SK-N-SH (cell line): Measurements from ENCODE around the gene PDZD2. TPM values are rescaled to one million over a fixed set of nuclear protein-coding genes. Genes with fewer than 3 reads are reported as not detected.

Experiments used
- CTCF ChIA-PET: fragments of 300-600, 350-600 bp; formaldehyde crosslinking; extraction: SDS; loops from one replicate; lab custom pipeline; 2021; lab: Yijun Ruan, JAX
- POLR2A ChIA-PET: fragments of 350-600 bp; sonication (Branson Sonifier 250); formaldehyde crosslinking; extraction: SDS; loops from one replicate; lab custom pipeline; 2020; ENCODE audit warnings: antibody characterized with exemption, inconsistent platforms; lab: Yijun Ruan, JAX
- DNase-seq: peaks from one replicate; pipeline ENCODE4 v3.0.0; 2012
- H2AFZ ChIP-seq: fragments of 200-600 bp; sonication (generic); 2 replicates; pipeline ENCODE4 v1.8.1; 2016; ENCODE audit warnings: antibody characterized with exemption, mild to moderate bottlenecking, low read depth
- H3F3A ChIP-seq: fragments of 200-600 bp; sonication (generic); replicated peaks from 2 replicates; pipeline ENCODE3; 2016; ENCODE audit warnings: antibody characterized with exemption, mild to moderate bottlenecking; ENCODE audit not compliant: insufficient read depth
- H3K27ac ChIP-seq, 2 experiments: fragments of 200-500 bp in 1 of 2; fragments of 200-600 bp in 1 of 2; sonication (Bioruptor generic) in 1 of 2; sonication (generic), shearing (Covaris generic) in 1 of 2; 2 replicates each; pipeline versions ENCODE4 v1.5.1 to v1.6.1; 2014 to 2016; ENCODE audit warnings: low read depth in 2 of 2, inconsistent platforms in 1 of 2, low read length in 1 of 2, mild to moderate bottlenecking in 1 of 2, mixed read lengths in 1 of 2
- H3K27me3 ChIP-seq: fragments of 200-600 bp; sonication (generic), shearing (Covaris generic); 2 replicates; pipeline ENCODE4 v1.6.1; 2016; ENCODE audit warnings: mixed run types; ENCODE audit not compliant: insufficient read depth
- H3K36me3 ChIP-seq, 2 experiments: fragments of 200-500 bp in 1 of 2; fragments of 200-600 bp in 1 of 2; sonication (Bioruptor generic) in 1 of 2; sonication (generic) in 1 of 2; replicated peaks in 1 of 2; 2 replicates each; pipeline versions ENCODE3 to v1.5.1; 2014 to 2016; ENCODE audit warnings: low read length in 1 of 2, mild to moderate bottlenecking in 1 of 2; ENCODE audit not compliant: insufficient read depth in 2 of 2, control insufficient read depth in 1 of 2
- H3K4me1 ChIP-seq, 2 experiments: fragments of 200-500 bp in 1 of 2; fragments of 200-600 bp in 1 of 2; sonication (Bioruptor generic) in 1 of 2; sonication (generic), shearing (Covaris generic) in 1 of 2; 2 replicates each; pipeline versions ENCODE4 v1.5.1 to v1.6.1; 2014 to 2016; ENCODE audit warnings: low read depth in 1 of 2, low read length in 1 of 2, mixed run types in 1 of 2; ENCODE audit not compliant: insufficient read depth in 2 of 2, control insufficient read depth in 1 of 2
- H3K4me2 ChIP-seq: fragments of 200-600 bp; sonication (generic), shearing (Covaris generic); 2 replicates; pipeline ENCODE4 v1.6.1; 2017; ENCODE audit warnings: mixed run types
- H3K4me3 ChIP-seq, 2 experiments: fragments of 200-500 bp in 1 of 2; fragments of 200-600 bp in 1 of 2; sonication (Bioruptor generic) in 1 of 2; sonication (generic), shearing (Covaris generic) in 1 of 2; 2 replicates each; pipeline versions ENCODE4 v1.5.1 to v1.8.1; 2014 to 2016; ENCODE audit warnings: low read depth in 2 of 2, inconsistent platforms in 1 of 2, low read length in 1 of 2, mild to moderate bottlenecking in 1 of 2, mixed read lengths in 1 of 2, moderate library complexity in 1 of 2
- H3K79me2 ChIP-seq: fragments of 200-600 bp; sonication (generic); 2 replicates; pipeline ENCODE4 v1.8.1; 2017; ENCODE audit warnings: mild to moderate bottlenecking; ENCODE audit not compliant: insufficient read depth
- H3K9ac ChIP-seq: fragments of 200-600 bp; sonication (generic); 2 replicates; pipeline ENCODE4 v1.6.1; 2017; ENCODE audit warnings: mixed run types
- H3K9me2 ChIP-seq: fragments of 200-600 bp; sonication (generic); 2 replicates; pipeline ENCODE4 v1.6.1; 2017; ENCODE audit warnings: mixed run types
- H3K9me3 ChIP-seq: fragments of 200-600 bp; sonication (generic); 2 replicates; pipeline ENCODE4 v1.6.1; 2017; ENCODE audit warnings: mixed run types, mild to moderate bottlenecking, moderate library complexity
- H4K20me1 ChIP-seq: fragments of 200-600 bp; sonication (generic); 2 replicates; pipeline ENCODE4 v1.6.1; 2017; ENCODE audit warnings: mild to moderate bottlenecking, mixed run types; ENCODE audit not compliant: insufficient read depth
- CHD2 ChIP-seq: fragments of 150-350 bp; IDR thresholded peaks from 2 replicates; pipeline ENCODE4 v1.6.1; 2018; ENCODE audit warnings: low read length; ENCODE audit not compliant: partially characterized antibody
- EP300 ChIP-seq, 2 experiments: IDR thresholded peaks; 2 replicates each; pipeline versions ENCODE4 v1.4.0 to v1.6.1; 2012; ENCODE audit warnings: borderline replicate concordance in 1 of 2, low read depth in 1 of 2, low read length in 1 of 2
- EZH2phosphoT487 ChIP-seq: fragments of 200-600 bp; sonication (generic); IDR thresholded peaks from 2 replicates; pipeline ENCODE4 v1.6.1; 2017; ENCODE audit warnings: low read depth, mixed run types, mild to moderate bottlenecking, antibody characterized with exemption, moderate library complexity, borderline replicate concordance
- FOXJ3 ChIP-seq: sonication (generic); formaldehyde crosslinking; IDR thresholded peaks from 2 replicates; pipeline ENCODE4 v1.5.1; 2020; ENCODE audit warnings: mild to moderate bottlenecking, missing genetic modification reagents
- FOXM1 ChIP-seq: IDR thresholded peaks from 2 replicates; pipeline ENCODE4 v1.4.0; 2012; ENCODE audit warnings: low read depth, mild to moderate bottlenecking
- GABPA ChIP-seq: IDR thresholded peaks from 2 replicates; pipeline ENCODE4 v1.4.0; 2012; ENCODE audit warnings: low read depth, mild to moderate bottlenecking
- GATA2 ChIP-seq: sonication (generic); formaldehyde crosslinking; IDR thresholded peaks from 2 replicates; pipeline ENCODE4 v1.5.0; 2020; ENCODE audit warnings: mild to moderate bottlenecking, missing genetic modification reagents
- MAX ChIP-seq: IDR thresholded peaks from 2 replicates; pipeline ENCODE4 v1.4.0; 2012; ENCODE audit warnings: low read depth
- MEF2A ChIP-seq: IDR thresholded peaks from 2 replicates; pipeline ENCODE4 v1.4.0; 2012; ENCODE audit warnings: low read depth, borderline replicate concordance
- MXI1 ChIP-seq: IDR thresholded peaks from 2 replicates; pipeline ENCODE4 v1.6.1; 2012; ENCODE audit warnings: mild to moderate bottlenecking, low read depth, low read length, improper control_type of control experiment
- NRF1 ChIP-seq: IDR thresholded peaks from 2 replicates; pipeline ENCODE4 v1.6.1; 2012; ENCODE audit warnings: low read depth, mild to moderate bottlenecking, low read length
- POLR2AphosphoS5 ChIP-seq: IDR thresholded peaks from 2 replicates; pipeline ENCODE4 v1.6.1; 2012; ENCODE audit warnings: low read depth, low read length
- RCOR1 ChIP-seq: fragments of 150-350 bp; IDR thresholded peaks from 2 replicates; pipeline ENCODE4 v1.6.1; 2017; ENCODE audit warnings: antibody characterized with exemption, low read length
- SIN3A ChIP-seq: IDR thresholded peaks from 2 replicates; pipeline ENCODE4 v1.6.1; 2012; ENCODE audit warnings: low read depth, mild to moderate bottlenecking, low read length, moderate library complexity, borderline replicate concordance
- SMC3 ChIP-seq: IDR thresholded peaks from 2 replicates; pipeline ENCODE4 v1.6.1; 2012; ENCODE audit warnings: low read depth, low read length, improper control_type of control experiment
- TAF1 ChIP-seq: IDR thresholded peaks from 2 replicates; pipeline ENCODE4 v1.6.1; 2012; ENCODE audit warnings: low read depth, mild to moderate bottlenecking, low read length, moderate library complexity, borderline replicate concordance
- TCF12 ChIP-seq: IDR thresholded peaks from 2 replicates; pipeline ENCODE4 v1.4.0; 2012
- USF1 ChIP-seq: IDR thresholded peaks from 2 replicates; pipeline ENCODE4 v1.4.0; 2012; ENCODE audit warnings: low read depth, borderline replicate concordance
- USF2 ChIP-seq: fragments of 150-350 bp; IDR thresholded peaks from 2 replicates; pipeline ENCODE4 v1.6.1; 2017; ENCODE audit warnings: antibody characterized with exemption, low read length, low read depth, borderline replicate concordance
- YY1 ChIP-seq: IDR thresholded peaks from 2 replicates; pipeline ENCODE4 v1.4.0; 2012; ENCODE audit warnings: low read depth, mild to moderate bottlenecking
- WGBS: methylation state at CpG from one replicate; pipeline ENCODE4 v1.1.6; 2017; ENCODE audit warnings: low lambda C conversion rate; 5-methylcytosine and 5-hydroxymethylcytosine counted together
- polyA plus RNA-seq, 3 experiments: library from polyadenylated mRNA; depleted of rRNA; stranded (reverse); fragments of >200 nt; gene quantifications; 2 replicates each; pipeline ENCODE4 v1.2.3, GENCODE V29; 2012
- TF ChIP-seq, protein P1 (sequence below): IDR thresholded peaks from 2 replicates; pipeline ENCODE4 v1.6.1; 2012; ENCODE audit warnings: mild to moderate bottlenecking, low read depth, low read length, moderate library complexity
- TF ChIP-seq, protein P2 (sequence below): fragments of 150-350 bp; IDR thresholded peaks from 2 replicates; pipeline ENCODE4 v1.6.1; 2016; ENCODE audit warnings: mild to moderate bottlenecking, low read depth, low read length

Gene PDZD2
- polyA plus RNA-seq, 1 of the 3 experiments (the other 2 are of a cell fraction): 0.13 TPM

DNA sequence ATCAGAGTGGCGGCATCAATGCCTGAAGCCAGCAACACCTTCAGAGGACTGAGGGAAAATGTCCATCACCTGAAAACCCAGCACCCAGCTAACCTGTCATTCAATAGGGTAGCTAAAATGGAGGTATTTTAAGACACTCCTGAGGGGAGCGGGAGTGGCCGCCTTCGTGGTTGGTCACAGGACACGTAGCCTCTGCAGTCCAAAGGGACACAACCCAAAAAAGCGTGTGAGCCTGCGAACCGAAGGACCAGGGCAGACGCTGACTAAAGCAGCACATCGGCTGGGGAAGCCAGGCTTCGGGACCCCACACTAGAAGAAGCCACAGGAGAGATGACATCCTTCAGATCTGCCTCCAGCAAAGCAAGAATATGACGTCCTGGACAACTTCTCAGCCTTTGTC, 464.6 kb downstream of the PDZD2 start:
- no peak overlapping the region for H3K4me3 ChIP-seq
- ChIA-PET CTCF (interaction anchor here (0.7 kb wide), 1 partner anchor 159 kb away, joined by 3 read pairs; no protein-coding TSS in a partner anchor), POLR2A (no interaction called here)
- no peaks in the 10 kb centered on the region for H4K20me1 ChIP-seq
- peaks cover 64 to 72% of the 10 kb centered on the region in 2 experiments for H3K36me3 ChIP-seq
- DNase-seq: no peak
- H2AFZ ChIP-seq: no peak overlapping the region
- H3K27me3 ChIP-seq: no peaks in the 10 kb centered on the region
- peaks cover 0 to 21% of the 10 kb centered on the region in 2 experiments; a peak in 1 of 4 replicates for H3K4me1 ChIP-seq
- no peaks in the 10 kb centered on the region for H3K9me2 ChIP-seq
- peaks cover 9% of the 10 kb centered on the region for H3F3A ChIP-seq
- no peaks in the 10 kb centered on the region for H3K79me2 ChIP-seq
- H3K9me3 ChIP-seq: no peaks in the 10 kb centered on the region
- no peak for TF ChIP-seq CHD2
- no peak for TF ChIP-seq GATA2
- no peak for TF ChIP-seq GABPA
- no peak for TF ChIP-seq USF1
- no peak for TF ChIP-seq SMC3
- no peak for TF ChIP-seq MAX
- TF ChIP-seq MXI1: no peak
- no peak for TF ChIP-seq POLR2AphosphoS5
- H3K9ac ChIP-seq: no peak overlapping the region
- no peak overlapping the region for H3K4me2 ChIP-seq
- 98% methylated on average over 12 of the region's 12 CpGs for WGBS
- H3K27ac ChIP-seq: no peak overlapping the region

DNA sequence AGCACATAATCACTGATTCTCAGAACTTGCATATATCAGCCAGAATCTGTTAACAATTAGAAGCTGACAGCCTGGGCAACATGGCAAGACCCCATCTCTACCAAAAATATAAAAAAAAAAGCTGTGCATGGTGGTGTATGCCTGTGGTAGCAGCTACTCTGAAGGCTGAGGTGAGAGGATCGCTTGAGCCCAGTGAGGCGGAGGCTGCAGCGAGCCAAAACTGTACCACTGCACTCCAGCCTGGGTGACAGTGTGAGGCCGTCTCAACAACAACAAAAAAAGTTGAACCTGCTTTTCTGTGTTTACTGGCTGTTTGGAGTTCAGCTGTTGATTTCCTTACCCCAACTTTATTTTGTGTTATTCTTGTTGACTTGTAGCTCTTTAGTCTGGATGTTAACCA, 468.4 kb downstream of the PDZD2 start:
- DNase-seq: no peak
- Histone ChIP-seq H3K36me3 (peaks cover 68 to 70% of the 10 kb centered on the region in 2 experiments), H3K9me2 (no peaks in the 10 kb centered on the region), H3K9ac (no peak overlapping the region), H2AFZ (no peak overlapping the region), H4K20me1 (no peaks in the 10 kb centered on the region; the same call in 1 of the 2 replicates), H3K4me2 (no peak overlapping the region), H3K4me3 (no peak overlapping the region), H3K9me3 (no peaks in the 10 kb centered on the region), H3K4me1 (no peaks in the 10 kb centered on the region), H3F3A (peaks cover 5% of the 10 kb centered on the region), H3K27me3 (no peaks in the 10 kb centered on the region), H3K79me2 (peaks cover 17% of the 10 kb centered on the region; the same call in 1 of the 2 replicates), H3K27ac (no peak overlapping the region)
- ChIA-PET CTCF (interaction anchor here (1.0 to 1.2 kb wide), 4 partner anchors 14 to 41 kb away, joined by 3 to 5 read pairs (median 3); no protein-coding TSS in a partner anchor), POLR2A (no interaction called here)
- TF ChIP-seq YY1: no peak
- TF ChIP-seq TCF12: no peak
- TF ChIP-seq MEF2A: no peak
- TF ChIP-seq, protein P1, sequence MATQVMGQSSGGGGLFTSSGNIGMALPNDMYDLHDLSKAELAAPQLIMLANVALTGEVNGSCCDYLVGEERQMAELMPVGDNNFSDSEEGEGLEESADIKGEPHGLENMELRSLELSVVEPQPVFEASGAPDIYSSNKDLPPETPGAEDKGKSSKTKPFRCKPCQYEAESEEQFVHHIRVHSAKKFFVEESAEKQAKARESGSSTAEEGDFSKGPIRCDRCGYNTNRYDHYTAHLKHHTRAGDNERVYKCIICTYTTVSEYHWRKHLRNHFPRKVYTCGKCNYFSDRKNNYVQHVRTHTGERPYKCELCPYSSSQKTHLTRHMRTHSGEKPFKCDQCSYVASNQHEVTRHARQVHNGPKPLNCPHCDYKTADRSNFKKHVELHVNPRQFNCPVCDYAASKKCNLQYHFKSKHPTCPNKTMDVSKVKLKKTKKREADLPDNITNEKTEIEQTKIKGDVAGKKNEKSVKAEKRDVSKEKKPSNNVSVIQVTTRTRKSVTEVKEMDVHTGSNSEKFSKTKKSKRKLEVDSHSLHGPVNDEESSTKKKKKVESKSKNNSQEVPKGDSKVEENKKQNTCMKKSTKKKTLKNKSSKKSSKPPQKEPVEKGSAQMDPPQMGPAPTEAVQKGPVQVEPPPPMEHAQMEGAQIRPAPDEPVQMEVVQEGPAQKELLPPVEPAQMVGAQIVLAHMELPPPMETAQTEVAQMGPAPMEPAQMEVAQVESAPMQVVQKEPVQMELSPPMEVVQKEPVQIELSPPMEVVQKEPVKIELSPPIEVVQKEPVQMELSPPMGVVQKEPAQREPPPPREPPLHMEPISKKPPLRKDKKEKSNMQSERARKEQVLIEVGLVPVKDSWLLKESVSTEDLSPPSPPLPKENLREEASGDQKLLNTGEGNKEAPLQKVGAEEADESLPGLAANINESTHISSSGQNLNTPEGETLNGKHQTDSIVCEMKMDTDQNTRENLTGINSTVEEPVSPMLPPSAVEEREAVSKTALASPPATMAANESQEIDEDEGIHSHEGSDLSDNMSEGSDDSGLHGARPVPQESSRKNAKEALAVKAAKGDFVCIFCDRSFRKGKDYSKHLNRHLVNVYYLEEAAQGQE: no peak
- TF ChIP-seq, protein P2, sequence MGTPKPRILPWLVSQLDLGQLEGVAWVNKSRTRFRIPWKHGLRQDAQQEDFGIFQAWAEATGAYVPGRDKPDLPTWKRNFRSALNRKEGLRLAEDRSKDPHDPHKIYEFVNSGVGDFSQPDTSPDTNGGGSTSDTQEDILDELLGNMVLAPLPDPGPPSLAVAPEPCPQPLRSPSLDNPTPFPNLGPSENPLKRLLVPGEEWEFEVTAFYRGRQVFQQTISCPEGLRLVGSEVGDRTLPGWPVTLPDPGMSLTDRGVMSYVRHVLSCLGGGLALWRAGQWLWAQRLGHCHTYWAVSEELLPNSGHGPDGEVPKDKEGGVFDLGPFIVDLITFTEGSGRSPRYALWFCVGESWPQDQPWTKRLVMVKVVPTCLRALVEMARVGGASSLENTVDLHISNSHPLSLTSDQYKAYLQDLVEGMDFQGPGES: no peak
- no peak for TF ChIP-seq TAF1
- no peak for TF ChIP-seq FOXM1
- no peak for TF ChIP-seq FOXJ3 (CRISPR knock-in tag)
- no peak for TF ChIP-seq USF2
- no peak for TF ChIP-seq RCOR1
- TF ChIP-seq SIN3A: no peak
- no peak for TF ChIP-seq GABPA
- TF ChIP-seq GATA2: no peak
- TF ChIP-seq SMC3: no peak
- TF ChIP-seq EZH2phosphoT487: no peak
- TF ChIP-seq EP300 (IDR thresholded peaks at IDR 0.05; ENCODE audit: borderline replicate concordance in 1 of 2, low read depth in 1 of 2, low read length in 1 of 2): no peak
- no peak for TF ChIP-seq NRF1
- WGBS: 96% methylated on average over 4 of the region's 4 CpGs
